Measurements from ENCODE around the gene GALNTL6. TPM values are rescaled to one million over a fixed set of nuclear protein-coding genes. Genes with fewer than 3 reads are reported as not detected.

The GALNTL6 gene
- total RNA-seq, 1 donor from 2014 or later = 0.34 TPM

DNA sequence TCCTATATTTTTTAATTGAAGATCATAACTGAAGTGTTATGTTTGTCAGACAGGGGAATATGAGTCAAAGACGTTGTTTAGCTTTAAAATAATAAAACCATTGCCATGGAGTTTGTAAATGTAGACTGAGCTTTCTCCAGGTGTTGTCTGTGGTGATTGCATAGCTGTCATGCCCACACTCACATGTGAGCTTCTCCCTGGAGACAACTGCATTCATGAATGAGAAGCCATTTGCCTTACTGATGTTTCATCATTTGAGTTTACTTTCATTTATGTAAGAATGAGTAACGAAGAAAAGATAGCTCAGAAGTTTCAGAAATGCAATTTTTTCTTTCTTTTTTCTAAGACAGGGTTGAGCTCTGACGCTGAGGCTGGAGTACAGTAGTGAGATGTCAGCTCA is 339.1 kb downstream of the GALNTL6 start:
- H3K4me3 Mint-ChIP-seq (ENCODE audit: unreplicated experiment) = no peak overlapping the region
- H3K9me3 Mint-ChIP-seq (ENCODE audit: unreplicated experiment) = no peaks in the 10 kb centered on the region
- no peak overlapping the region for H3K27ac Mint-ChIP-seq (ENCODE audit: unreplicated experiment)
- no peaks in the 10 kb centered on the region for H3K36me3 Mint-ChIP-seq (ENCODE audit: unreplicated experiment)
- peaks cover 4% of the 10 kb centered on the region for H3K4me1 Mint-ChIP-seq (ENCODE audit: low read depth, unreplicated experiment)
- H3K27me3 Mint-ChIP-seq (ENCODE audit: unreplicated experiment) = no peaks in the 10 kb centered on the region
- no peak for TF ChIP-seq CTCF (IDR thresholded peaks at IDR 0.05; ENCODE audit: partially characterized antibody, unreplicated experiment)
- no peak for DNase-seq

DNA sequence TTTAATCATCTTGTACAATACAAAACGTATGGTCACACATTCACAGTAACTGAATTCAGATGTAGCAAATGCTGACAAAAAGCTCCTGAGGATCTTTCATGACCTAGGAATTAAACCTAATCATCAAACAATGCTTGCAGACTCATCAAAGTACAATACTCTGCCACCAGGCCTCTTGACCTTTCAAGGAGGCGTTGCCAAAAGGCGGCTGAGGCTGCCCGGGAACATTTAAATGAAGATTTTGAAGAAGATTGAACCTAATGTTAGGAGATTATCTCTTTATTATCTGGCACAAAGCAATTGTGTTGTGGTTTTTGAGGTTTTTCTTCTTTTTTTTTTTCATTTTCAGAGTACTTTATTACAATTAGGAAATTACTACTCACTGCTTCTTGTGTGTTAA is 340.5 kb downstream of the GALNTL6 start:
- H3K27me3 Mint-ChIP-seq (ENCODE audit: unreplicated experiment) = no peaks in the 10 kb centered on the region
- DNase-seq = no peak
- H3K4me1 Mint-ChIP-seq (ENCODE audit: low read depth, unreplicated experiment) = no peaks in the 10 kb centered on the region
- H3K9me3 Mint-ChIP-seq (ENCODE audit: unreplicated experiment) = no peaks in the 10 kb centered on the region
- H3K4me3 Mint-ChIP-seq (ENCODE audit: unreplicated experiment) = no peak overlapping the region
- no peak for TF ChIP-seq CTCF (IDR thresholded peaks at IDR 0.05; ENCODE audit: partially characterized antibody, unreplicated experiment)
- no peaks in the 10 kb centered on the region for H3K36me3 Mint-ChIP-seq (ENCODE audit: unreplicated experiment)
- H3K27ac Mint-ChIP-seq (ENCODE audit: unreplicated experiment) = no peak overlapping the region

GRCh38 chr4:172155838-172156345 is 342.7 kb downstream of the GALNTL6 start:
- Mint-ChIP-seq H3K27me3 (ENCODE audit: unreplicated experiment) (no peaks in the 10 kb centered on the region), H3K27ac (ENCODE audit: unreplicated experiment) (no peak overlapping the region), H3K9me3 (ENCODE audit: unreplicated experiment) (no peaks in the 10 kb centered on the region), H3K4me1 (ENCODE audit: low read depth, unreplicated experiment) (no peaks in the 10 kb centered on the region), H3K36me3 (ENCODE audit: unreplicated experiment) (no peaks in the 10 kb centered on the region), H3K4me3 (ENCODE audit: unreplicated experiment) (no peak overlapping the region)
- DNase-seq = no peak
- TF ChIP-seq CTCF (IDR thresholded peaks at IDR 0.05; ENCODE audit: partially characterized antibody, unreplicated experiment) = no peak

GRCh38 chr4:172157946-172158345 is 344.7 kb downstream of the GALNTL6 start:
- Mint-ChIP-seq H3K27me3 (ENCODE audit: unreplicated experiment) (no peaks in the 10 kb centered on the region), H3K27ac (ENCODE audit: unreplicated experiment) (no peak overlapping the region), H3K4me3 (ENCODE audit: unreplicated experiment) (no peak overlapping the region), H3K9me3 (ENCODE audit: unreplicated experiment) (no peaks in the 10 kb centered on the region), H3K36me3 (ENCODE audit: unreplicated experiment) (no peaks in the 10 kb centered on the region), H3K4me1 (ENCODE audit: low read depth, unreplicated experiment) (no peaks in the 10 kb centered on the region)
- no peak for TF ChIP-seq CTCF (IDR thresholded peaks at IDR 0.05; ENCODE audit: partially characterized antibody, unreplicated experiment)
- DNase-seq = no peak

- Mint-ChIP-seq H3K36me3 (ENCODE audit: unreplicated experiment) (no peaks in the 10 kb centered on the region), H3K9me3 (ENCODE audit: unreplicated experiment) (no peaks in the 10 kb centered on the region), H3K27me3 (ENCODE audit: unreplicated experiment) (no peaks in the 10 kb centered on the region), H3K4me3 (ENCODE audit: unreplicated experiment) (no peak overlapping the region), H3K4me1 (ENCODE audit: low read depth, unreplicated experiment) (no peaks in the 10 kb centered on the region), H3K27ac (ENCODE audit: unreplicated experiment) (no peak overlapping the region)
- no peak for TF ChIP-seq CTCF (IDR thresholded peaks at IDR 0.05; ENCODE audit: partially characterized antibody, unreplicated experiment)
- DNase-seq = no peak
Measured at GRCh38 chr4:172163215-172163614, 350.0 kb downstream of the GALNTL6 start.

Data from glutamatergic neuron (in vitro differentiated cells).